ENCODE results near the gene GALNT18.

Gene GALNT18

GRCh38 chr11:11563200-11563975 lies 58.4 kb downstream of the GALNT18 start:
- no peak for DNase-seq

DNA sequence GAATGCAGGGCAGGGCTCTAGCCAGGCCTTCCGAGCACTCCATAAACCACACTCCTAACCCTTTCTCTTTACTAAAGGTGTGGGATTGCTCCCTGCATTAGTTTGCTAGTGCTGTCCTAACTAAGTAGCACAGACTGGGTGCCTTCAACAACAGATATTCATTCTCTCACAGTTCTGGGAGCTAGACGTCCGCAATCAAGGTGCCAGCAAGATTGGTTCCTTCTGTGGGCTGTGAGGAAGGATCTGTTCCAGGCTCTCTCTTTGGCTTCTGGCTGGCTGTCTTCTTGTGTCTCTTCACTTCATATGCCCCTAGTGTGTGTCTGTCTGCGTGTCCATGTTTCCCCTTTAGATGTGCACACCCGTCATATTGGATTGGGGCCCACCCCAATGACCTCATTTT lies 59.8 kb downstream of the GALNT18 start:
- DNase-seq = no peak

DNA sequence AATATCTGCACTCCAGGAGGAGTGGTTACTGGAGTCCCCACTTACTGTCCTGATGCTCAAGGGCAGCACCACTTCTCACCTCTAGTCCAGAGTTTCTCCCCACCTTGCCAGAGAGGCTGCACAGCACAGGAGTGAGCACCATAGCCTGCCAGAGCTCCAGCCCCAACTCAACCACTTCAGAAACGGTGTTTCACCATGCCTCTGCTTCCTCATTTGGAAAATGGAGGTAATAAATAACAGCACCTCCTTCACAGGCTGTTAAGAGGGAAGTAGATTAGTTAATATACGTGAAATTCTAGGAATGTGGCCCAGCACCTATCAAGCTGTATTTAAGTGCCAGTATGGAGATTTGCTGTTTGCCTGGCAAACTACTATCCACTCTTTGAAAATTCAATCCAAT lies 63.0 kb downstream of the GALNT18 start:
- DNase-seq = no peak

GRCh38 chr11:11558396-11558795 lies 63.4 kb downstream of the GALNT18 start:
- DNase-seq = no peak

GRCh38 chr11:11555208-11555607 lies 66.6 kb downstream of the GALNT18 start:
- DNase-seq = no peak

DNA sequence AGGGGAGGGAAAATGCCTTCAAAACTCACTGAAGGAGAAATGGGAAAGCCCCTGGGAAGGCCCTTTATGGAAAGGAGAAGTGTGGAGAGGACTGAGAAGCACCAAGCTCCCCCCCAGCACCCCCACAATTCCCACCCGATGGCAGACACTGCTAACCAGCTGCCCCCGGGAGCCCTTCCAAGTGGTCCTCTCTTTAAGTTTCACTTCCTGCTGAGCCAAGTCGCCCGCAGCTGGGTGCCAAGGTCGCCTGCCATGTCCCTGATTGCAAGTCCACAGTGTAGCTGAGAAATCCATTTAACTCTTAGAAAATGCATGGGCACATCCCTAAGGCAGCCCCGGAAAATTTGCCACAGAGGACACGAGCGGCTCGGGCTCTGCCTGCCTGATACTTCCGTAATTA lies 68.2 kb downstream of the GALNT18 start:
- no peak for DNase-seq

DNA sequence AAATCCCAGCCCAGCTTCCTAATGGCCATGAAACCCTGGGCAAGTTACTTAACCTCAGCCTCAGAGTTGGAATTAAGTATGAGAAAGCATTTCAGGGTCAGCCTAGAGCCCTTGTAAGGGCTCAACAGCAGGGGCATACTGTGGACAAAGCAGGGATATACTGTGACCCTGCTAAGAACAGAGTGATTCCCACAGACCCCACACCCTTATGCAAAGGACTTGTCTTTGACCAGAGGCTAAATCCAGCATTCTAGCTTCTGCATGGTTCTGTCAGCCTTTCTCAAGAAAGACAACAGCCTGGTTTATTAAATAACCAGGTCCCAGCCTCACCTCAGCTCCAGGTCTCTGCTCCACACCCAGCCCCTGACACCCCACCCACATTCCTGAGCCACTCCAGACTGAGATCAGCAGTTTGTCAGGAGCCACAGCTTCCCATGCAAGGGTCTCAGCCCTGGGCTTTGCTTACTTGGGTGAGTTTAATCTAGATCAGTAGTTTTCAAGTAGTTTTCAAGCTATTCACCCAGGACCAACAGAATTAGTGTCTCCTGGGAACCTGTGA lies 69.2 kb downstream of the GALNT18 start:
- no peak for DNase-seq

- no peak for DNase-seq
Measured at GRCh38 chr11:11550534-11550933, 71.3 kb downstream of the GALNT18 start.

DNA sequence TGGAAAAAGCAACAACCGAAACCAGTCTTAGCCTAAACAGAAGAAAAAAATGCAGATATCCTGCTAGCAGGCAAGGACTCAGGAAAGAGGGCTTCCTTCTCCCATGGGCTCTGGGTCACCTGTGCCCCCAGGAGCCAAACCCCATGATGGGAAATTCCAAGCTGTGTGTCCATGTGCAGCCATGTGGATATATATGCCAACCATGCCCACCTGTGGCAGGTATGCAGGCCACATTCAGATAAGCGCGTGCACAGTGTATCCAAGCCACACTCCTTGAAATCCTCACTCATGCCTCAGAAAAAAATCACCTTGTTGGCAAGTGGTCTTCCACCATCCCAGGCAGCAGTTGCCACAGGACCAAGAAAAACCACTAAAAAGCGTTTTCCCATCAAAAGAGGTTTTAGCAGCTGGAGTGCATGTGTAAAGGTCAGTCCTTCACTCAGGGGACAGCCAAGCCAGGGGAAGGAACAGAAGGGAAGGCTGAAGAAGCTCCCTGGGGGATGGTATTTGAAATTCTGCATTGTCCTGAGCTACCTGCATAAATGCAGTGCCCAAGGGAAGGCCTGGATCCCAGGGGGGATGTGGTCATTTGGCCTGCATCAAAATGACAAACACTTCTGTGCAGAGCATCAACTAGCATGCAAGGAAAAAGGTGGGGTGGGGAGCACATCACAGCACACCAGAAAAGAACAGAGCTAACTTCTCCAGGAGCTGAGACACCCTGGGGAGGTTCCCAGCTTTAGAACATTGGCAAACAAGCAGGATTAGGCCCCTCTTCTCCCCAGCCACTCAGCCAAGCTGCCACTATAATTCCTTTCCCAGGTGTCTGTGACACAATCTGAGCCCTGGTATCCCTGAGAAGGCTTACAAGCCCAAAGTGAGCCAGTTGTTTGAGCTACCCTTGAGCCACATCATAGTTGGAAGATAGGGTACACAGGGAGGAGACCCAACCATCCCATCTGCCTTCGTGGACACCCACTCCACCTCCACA lies 76.2 kb downstream of the GALNT18 start:
- DNase-seq = no peak

DNA sequence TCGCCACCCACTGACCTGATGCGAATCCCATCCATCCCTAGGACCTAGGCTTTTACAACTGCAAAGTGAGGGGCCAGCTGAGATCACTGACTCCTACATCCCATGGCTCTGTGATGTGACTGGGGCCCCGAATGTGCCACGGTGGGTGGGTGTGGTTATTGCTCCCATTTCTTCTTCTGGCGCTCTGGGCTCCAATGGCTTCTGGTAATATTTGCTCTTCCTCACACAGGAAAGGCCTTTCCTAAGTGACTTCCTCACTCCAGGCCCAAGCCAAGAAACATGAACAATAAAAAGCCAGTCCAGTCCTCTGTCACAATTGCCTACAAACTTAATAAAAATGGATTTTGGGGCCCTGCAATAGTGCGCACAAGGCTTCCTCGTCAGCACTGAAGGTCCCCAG lies 78.1 kb downstream of the GALNT18 start:
- no peak for DNase-seq

DNA sequence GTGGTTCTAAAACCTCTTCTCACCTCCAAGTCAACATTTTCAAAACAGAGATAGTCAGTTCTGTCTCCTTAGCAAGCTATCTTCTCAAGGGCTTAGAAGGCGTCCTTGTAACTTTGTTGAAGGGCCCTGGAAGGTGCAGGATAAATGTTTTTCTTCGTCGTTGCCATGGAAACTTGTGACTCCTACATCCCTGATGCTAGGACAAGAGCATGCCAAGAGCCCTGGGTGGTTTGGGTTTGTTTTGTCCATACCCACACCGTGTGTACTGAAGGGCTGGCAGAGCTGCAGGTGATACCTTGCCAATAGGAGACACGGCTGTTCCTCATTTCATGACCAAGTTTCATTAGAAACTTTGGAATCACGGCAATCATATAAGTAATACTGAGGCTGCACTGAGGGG lies 81.6 kb downstream of the GALNT18 start:
- DNase-seq = no peak

GRCh38 chr11:11538277-11538960 lies 83.4 kb downstream of the GALNT18 start:
- DNase-seq = no peak

GRCh38 chr11:11537871-11538270 lies 83.9 kb downstream of the GALNT18 start:
- DNase-seq = no peak

DNA sequence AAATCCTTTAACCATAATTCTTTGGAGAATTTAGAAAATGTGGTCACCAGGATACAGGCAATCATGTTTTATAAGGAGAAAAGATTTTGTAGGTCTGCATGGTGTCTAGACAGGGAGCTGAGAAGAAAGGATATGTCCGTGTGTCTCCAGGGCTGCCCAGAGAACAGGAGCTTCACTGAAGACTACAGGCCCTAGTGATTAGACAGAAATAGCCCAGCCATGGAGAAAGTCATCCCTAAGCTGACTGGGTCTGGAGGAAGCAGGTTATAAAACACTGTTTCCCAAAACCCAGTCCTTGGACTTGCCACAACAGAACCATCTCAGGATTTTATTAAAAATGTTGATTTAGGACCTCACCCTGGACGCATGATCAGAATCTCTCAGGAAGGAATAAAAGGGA lies 84.4 kb downstream of the GALNT18 start:
- DNase-seq = no peak

DNA sequence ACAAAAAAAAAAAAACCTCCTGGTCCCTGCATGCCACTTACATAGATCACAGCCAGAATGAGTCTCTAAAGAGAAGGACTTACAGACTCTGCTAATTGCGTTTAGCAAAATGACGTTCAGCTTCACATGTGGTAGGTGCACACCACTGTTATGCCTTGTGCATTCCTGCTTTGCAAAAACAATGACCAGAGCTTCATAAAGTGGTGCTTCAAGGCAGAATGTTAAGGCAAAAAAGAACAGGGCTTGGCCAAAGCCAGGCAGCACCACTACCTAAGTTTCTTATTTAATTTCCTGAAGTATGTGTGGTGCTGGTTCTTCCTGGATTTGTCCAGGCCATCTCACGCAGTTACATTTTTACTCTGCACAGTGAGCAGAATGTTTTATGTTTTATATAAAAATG lies 85.2 kb downstream of the GALNT18 start:
- DNase-seq = no peak

DNA sequence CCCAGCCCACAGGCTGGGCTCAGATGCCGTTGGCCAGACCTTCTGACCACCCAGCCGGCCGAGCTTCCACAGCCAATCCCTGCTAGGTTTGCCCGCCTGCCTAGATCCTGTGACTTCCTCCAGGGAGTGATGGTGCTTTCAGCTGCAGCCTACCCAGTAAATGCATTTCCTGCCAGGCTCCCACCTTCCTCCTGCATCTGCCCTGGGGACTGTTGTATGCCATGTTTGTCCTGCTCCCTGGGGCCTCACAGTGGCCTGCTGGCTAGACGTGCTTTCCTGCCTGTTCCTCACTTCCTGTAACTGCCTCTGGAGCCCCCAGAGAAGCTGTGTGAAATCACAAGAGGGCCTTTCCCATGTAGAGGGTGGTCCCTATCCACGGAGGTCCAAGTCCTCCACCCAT lies 86.2 kb downstream of the GALNT18 start:
- DNase-seq = no peak

- no peak for DNase-seq
Measured at GRCh38 chr11:11534981-11535380, 86.8 kb downstream of the GALNT18 start.

GRCh38 chr11:11533751-11534150 lies 88.1 kb downstream of the GALNT18 start:
- DNase-seq = no peak

GRCh38 chr11:11533057-11533456 lies 88.7 kb downstream of the GALNT18 start:
- no peak for DNase-seq

- DNase-seq = no peak
Measured at GRCh38 chr11:11532574-11532973, 89.2 kb downstream of the GALNT18 start.

DNA sequence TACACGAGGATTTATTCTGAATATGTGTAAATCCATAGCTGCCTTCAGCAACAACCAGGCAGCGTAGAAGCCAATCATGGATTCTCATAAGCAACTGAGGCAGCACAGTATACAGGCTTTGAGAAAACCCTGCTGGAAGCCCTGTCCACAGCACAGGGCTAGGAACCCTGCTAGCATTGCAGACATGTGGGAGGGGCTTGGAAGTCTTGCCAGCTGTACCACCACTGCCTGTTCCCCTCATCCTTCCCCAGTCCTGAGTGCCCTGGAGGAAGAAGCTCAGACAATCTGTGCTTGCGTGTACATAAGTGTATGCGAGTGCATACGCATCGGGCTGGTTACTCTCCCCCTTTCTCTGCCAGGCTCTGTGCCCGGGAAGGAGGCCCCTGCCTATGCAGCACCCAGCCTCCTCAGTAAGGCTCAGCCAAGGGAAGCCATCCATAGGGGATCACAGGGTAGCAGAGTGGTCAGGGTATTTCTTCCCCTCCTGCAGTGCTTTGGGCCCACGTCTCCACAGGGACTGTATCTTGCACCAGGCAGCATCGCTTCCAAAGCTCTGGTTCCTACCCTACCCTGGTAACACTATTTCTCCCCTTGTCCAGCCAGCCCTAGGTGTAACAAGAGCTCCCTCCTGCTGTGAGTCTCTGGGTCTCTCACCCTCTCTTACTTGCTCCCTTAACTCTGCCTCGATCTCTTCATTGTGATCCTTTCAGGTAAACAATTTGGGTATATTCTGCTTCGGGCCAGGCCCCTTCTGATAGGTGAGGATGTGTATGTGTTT lies 90.5 kb downstream of the GALNT18 start:
- no peak for DNase-seq

GRCh38 chr11:11528986-11529385 lies 92.8 kb downstream of the GALNT18 start:
- no peak for DNase-seq
